CD4-positive, alpha-beta T cell treated with Interleukin-17A for 4 hours (primary cell): Measurements from ENCODE around the gene HIC1.

Experiments used
- DNase-seq: peaks from one replicate; pipeline ENCODE4 v3.0.0-alpha.2; 2020; ENCODE audit warnings: mixed read lengths

Gene HIC1

DNA sequence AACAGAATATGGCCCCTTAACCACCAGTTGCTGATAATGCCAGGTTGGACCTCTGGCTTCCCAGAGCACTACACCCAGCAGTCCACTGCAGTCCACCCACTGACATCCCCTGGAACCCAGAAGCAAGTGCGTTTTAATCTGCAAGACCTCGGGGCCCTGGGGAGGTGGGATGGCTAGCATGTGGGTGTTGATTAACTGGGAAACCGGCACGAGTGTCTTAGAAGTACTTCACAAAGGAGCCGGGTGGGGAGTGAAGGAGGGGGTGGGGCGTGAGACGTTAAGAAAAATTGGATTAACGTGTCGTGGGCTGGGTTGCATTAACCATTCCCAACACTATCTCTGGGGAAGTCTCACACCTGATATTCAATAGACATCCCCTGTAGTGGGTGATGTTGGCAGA lies 6.1 kb upstream of the HIC1 start:
- DNase-seq = no peak

- peak; percentile 91 for DNase-seq
Observed at GRCh38 chr17:2049333-2050299, 5.3 kb upstream of the HIC1 start.

GRCh38 chr17:2050300-2051060 lies 4.4 kb upstream of the HIC1 start:
- DNase-seq = peak; percentile 73

DNA sequence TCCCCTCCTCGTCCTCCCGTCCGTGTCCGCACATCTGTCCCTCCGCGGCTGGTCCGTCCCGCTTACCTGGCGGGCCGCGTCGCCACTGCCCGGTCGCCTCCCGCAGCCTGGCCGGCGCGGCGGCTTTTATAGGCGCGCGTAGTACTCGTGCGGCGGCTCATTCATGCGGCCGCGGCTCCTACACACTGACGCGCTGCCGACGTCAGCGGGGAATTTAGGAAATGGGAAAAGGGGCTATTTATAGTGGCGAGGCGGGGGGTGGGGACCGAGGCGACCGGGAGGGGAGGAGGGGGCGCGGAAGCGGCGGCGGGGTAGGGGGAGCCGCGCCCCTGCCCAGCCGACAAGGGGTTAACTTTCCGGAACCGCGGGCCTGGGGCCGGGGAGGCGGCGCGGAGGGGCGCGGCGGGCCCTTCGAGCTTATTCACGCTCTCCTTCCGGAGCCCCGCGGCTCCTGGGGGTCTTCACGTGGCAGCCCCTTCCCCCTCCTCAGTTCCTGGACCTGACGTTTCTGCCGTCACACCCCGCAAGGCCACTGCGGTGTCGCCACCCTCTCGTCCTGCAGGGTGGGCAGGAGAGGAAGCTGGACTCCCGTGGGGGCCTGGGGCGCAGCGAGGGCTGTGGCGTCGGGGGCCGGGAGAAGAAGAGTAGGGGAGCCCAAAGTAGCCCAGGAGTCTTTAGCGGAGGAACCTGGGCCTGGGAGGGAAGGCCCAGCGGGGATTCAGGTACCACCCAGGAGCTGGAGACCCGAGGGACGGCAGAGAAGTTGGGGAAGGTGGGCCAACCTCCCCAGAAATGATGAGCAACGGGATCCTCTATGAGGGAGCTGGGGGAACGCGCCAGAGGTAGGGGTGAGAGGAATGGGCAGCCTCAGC lies 3.6 kb upstream of the HIC1 start:
- DNase-seq = no peak

- DNase-seq = no peak
Observed at GRCh38 chr17:2051933-2052559, 2.9 kb upstream of the HIC1 start.

- DNase-seq = peak; percentile 79
Observed at GRCh38 chr17:2053380-2054261, 1.3 kb upstream of the HIC1 start.

DNA sequence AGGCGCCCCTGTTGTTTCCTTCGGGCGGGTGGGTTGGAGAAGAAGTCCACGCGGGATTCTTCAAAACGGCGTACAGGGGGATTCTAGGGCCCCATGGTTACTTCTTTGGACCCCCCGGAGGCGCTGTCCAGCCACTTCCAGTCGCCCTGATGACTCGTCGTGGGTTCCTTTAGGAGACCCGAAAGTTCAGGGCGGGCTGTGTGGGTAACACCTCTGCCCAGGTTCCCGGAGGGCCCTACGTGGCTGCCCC lies 716 bp upstream of the HIC1 start:
- no peak for DNase-seq

DNA sequence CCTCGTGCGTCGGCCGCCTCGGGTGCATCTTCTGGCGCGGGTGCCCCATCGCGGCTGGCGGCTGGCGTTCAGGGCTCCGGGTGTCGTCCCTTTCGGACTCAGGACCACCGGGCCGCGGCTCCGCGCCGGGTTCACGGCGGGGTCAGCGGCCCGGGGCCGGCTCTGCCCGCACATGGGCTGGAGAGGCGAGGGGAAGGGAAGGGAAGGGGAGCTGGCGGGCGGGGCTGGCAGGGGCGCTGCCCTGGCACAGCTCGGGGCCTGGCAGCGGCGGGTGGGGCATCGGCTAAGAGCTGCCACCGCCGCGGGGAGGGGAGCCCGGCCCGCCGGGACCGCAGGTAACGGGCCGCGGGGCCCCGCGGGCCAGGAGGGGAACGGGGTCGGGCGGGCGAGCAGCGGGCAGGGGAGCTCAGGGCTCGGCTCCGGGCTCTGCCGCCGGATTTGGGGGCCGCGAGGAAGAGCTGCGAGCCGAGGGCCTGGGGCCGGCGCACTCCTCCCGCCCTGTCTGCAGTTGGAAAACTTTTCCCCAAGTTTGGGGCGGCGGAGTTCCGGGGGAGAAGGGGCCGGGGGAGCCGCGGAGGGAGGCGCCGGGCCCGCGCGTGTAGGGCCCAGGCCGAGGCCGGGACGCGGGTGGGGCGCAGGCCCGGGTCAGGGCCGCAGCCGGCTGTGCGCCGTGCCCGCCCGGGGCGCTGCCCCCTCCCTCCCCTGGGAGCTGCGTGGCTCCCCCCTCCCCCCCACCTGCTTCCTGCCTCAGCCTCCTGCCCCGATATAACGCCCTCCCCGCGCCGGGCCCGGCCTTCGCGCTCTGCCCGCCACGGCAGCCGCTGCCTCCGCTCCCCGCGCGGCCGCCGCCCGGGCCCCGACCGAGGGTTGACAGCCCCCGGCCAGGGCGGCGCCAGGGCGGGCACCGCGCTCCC lies 646 bp downstream of the HIC1 start:
- peak; percentile 65 for DNase-seq

GRCh38 chr17:2056206-2057174 lies 1.6 kb downstream of the HIC1 start:
- peak; percentile 71 for DNase-seq

GRCh38 chr17:2057175-2057759 lies 2.4 kb downstream of the HIC1 start:
- no peak for DNase-seq

DNA sequence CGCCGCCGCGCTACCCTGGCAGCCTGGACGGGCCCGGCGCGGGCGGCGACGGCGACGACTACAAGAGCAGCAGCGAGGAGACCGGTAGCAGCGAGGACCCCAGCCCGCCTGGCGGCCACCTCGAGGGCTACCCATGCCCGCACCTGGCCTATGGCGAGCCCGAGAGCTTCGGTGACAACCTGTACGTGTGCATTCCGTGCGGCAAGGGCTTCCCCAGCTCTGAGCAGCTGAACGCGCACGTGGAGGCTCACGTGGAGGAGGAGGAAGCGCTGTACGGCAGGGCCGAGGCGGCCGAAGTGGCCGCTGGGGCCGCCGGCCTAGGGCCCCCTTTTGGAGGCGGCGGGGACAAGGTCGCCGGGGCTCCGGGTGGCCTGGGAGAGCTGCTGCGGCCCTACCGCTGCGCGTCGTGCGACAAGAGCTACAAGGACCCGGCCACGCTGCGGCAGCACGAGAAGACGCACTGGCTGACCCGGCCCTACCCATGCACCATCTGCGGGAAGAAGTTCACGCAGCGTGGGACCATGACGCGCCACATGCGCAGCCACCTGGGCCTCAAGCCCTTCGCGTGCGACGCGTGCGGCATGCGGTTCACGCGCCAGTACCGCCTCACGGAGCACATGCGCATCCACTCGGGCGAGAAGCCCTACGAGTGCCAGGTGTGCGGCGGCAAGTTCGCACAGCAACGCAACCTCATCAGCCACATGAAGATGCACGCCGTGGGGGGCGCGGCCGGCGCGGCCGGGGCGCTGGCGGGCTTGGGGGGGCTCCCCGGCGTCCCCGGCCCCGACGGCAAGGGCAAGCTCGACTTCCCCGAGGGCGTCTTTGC lies 3.1 kb downstream of the HIC1 start:
- no peak for DNase-seq

DNA sequence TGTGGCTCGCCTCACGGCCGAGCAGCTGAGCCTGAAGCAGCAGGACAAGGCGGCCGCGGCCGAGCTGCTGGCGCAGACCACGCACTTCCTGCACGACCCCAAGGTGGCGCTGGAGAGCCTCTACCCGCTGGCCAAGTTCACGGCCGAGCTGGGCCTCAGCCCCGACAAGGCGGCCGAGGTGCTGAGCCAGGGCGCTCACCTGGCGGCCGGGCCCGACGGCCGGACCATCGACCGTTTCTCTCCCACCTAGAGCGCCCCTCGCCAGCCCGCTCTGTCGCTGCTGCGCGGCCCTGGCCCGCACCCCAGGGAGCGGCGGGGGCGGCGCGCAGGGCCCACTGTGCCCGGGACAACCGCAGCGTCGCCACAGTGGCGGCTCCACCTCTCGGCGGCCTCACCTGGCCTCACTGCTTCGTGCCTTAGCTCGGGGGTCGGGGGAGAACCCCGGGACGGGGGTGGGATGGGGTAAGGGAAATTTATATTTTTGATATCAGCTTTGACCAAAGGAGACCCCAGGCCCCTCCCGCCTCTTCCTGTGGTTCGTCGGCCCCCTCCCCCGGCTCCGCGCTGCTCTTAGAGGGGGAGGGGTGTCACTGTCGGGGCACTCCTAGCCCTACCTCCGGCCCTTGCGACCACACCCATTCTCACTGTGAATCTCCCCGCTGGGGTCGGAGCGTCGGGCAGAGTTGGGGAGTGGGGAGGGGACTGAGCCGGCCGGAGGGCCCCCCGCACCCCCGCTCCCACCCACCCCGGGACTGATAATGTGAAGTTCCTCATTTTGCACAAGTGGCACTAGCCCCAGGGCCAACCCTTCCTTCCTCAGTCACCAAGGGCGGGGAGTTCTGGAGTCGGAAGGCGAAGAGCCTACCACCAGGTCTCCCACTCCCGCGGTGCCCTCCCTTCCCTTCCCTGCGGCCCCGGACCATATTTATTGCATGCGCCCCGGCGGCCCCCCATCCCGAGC lies 4.0 kb downstream of the HIC1 start:
- DNase-seq = peak; percentile 74

DNA sequence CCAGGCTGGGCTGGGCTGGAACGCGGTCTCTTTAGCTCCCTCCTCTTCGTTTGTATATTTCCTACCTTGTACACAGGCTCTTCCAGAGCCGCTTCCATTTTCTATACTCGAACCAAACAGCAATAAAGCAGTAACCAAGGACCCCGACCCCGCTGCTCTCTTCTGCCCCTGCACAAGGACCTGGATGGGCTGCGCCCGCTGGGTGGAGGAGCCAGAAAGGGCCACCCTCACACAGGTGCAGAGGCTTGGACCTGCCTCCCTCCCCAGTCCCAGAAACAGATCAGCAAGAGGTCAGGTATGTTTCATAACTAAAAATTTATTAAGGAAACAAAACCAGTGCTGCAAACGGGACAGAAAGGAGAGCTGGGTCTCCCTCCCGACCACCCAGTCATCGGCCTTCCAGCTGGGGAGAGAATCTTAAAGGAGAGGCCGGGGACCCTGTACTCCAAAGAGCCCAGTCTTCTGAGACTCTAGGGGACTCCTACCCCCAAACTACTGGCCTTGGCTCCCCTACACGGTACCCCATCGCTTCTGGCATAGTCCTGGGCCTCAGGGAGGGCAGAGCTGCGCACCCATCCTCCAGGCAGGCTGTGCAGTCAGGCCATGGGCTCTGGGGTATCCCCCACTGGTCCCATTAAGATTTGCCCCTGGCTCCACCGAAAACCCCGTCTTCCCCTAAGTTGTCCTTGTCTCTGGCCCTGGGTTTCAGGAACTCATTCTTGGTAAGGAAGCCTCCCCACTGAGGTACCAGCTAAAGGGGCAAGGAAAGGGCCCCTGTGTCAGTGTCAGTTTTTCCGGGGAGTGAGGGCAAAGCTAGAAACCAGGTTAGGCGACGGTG lies 4.9 kb downstream of the HIC1 start:
- DNase-seq = no peak

DNA sequence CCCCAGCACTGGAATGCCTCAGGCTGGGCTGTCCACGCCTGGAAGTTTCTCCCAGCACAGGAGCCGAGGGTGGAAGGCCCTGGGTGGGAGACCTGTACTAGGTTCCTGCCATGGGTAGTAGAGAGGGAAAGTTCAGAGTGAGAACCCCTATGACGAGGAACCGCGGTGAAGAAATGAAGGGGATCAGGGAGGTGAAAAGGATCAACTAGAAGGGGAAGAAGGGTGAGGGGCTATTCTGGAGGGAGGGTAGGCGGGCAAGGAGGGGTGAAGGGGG lies 5.4 kb downstream of the HIC1 start:
- DNase-seq = no peak

DNA sequence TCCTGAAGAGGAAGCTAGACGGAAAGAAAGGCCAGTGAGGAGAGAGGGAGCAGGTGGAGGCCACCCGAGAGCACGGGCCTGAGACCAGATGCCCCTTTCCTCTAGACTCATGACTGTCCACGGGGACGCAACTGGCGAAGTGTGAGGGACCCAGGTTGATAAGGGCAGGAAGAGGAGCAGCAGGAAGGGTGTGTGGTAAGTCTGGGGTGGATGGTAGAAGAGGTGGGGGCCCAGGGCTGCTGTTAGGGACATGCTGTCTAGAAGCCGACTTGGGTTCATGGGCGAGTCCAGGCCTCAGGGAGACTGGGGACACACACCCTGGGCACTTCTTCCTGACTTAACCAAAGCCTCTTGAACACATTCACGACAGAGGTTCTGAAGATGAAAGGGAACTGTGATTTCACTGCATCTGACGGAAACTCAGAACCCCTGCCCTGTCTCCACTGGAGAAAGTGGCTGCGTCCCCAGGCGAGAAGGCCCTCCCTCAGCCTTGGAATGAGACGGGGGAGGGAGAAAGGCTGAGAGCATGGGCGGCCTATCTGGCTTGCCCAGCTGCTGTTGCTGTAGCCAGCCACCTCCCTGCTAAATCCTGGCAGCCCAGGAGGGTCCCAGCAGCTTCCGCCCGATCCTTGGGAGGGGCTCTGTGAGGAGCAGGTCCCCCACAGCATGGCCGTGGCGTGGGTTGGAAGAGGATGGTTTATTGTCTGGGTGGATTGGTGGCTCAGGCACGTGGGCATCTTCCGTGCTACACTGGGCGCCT lies 6.0 kb downstream of the HIC1 start:
- no peak for DNase-seq
